Progenitor cell of endocrine pancreas (in vitro differentiated cells): ENCODE results near the gene CRYL1. TPM values are rescaled to one million over a fixed set of nuclear protein-coding genes. Genes with fewer than 3 reads are reported as not detected.

Experiments used
- DNase-seq: peaks from one replicate; pipeline ENCODE4 v3.0.0; 2021; ENCODE audit warnings: low spot score; ENCODE audit not compliant: unreplicated experiment
- H3K27ac Mint-ChIP-seq: 2 replicates; pipeline ENCODE4 v1.8.0; 2021; ENCODE audit warnings: mild to moderate bottlenecking, moderate library complexity, mixed read lengths
- H3K27me3 Mint-ChIP-seq: 2 replicates; pipeline ENCODE4 v1.8.0; 2021; ENCODE audit warnings: mixed read lengths
- H3K36me3 Mint-ChIP-seq: 2 replicates; pipeline ENCODE4 v1.8.0; 2022; ENCODE audit warnings: mixed read lengths; ENCODE audit not compliant: insufficient read depth
- H3K4me1 Mint-ChIP-seq: 2 replicates; pipeline ENCODE4 v1.8.0; 2021; ENCODE audit warnings: low read depth, mixed read lengths
- H3K4me3 Mint-ChIP-seq: 2 replicates; pipeline ENCODE4 v1.8.0; 2021; ENCODE audit warnings: low read depth, mild to moderate bottlenecking, moderate library complexity, mixed read lengths
- H3K9me3 Mint-ChIP-seq: 2 replicates; pipeline ENCODE4 v1.8.0; 2021; ENCODE audit warnings: low read depth, mixed read lengths
- CTCF ChIP-seq: fragments of 200-600 bp; sonication (generic); IDR thresholded peaks from one replicate; pipeline ENCODE4 v1.5.0; 2021; ENCODE audit warnings: antibody characterized with exemption, mild to moderate bottlenecking; ENCODE audit not compliant: unreplicated experiment
- total RNA-seq: library from RNA; stranded (reverse); gene quantifications from 2 replicates; pipeline ENCODE4 v1.2.1, GENCODE V29; 2021

CRYL1 gene
- total RNA-seq, 1 donor from 2014 or later: 11.7 TPM

DNA sequence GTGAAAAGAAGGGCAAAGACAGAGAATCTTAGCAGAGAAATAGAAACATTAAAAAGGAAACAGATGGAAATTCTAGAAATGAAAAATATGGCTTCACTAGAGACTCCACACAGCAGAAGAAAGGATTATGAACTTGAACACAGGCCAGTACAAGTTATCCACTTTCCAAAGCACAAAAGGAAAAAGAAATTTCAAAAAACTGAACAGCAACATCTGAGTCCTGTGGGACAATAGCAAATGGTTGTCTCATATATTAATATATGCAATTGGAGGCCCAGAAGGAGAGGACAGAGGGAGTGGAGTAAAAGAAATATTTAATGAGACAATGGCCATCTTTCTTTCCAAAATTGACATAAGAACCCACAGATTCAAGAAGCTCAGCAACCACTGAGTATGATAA lies 151.8 kb downstream of the CRYL1 start:
- H3K4me3 Mint-ChIP-seq: no peak overlapping the region
- H3K36me3 Mint-ChIP-seq: no peaks in the 10 kb centered on the region
- H3K27me3 Mint-ChIP-seq: peaks cover 2% of the 10 kb centered on the region
- no peaks in the 10 kb centered on the region for H3K9me3 Mint-ChIP-seq
- H3K4me1 Mint-ChIP-seq: no peaks in the 10 kb centered on the region
- no peak for TF ChIP-seq CTCF
- no peak for DNase-seq
- H3K27ac Mint-ChIP-seq: no peak overlapping the region

DNA sequence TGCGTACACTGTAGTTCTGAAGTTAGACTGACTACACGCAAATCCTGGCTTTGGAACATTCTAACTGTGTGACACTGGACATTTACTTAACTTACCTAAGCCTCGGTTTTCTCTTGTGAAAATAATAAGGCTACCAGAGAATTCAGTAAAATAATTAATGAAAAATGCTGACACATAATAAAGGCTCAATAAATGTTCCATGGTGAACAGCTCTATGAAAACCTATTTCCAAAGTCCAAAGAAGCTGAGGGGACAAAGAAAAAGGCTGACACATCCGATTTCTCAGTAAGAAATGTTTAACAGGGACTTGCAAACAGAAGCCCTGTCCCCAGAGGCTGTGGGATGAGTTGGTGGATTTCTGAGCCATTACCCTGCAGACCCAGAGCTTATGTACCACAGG lies 153.8 kb downstream of the CRYL1 start:
- Mint-ChIP-seq H3K4me3 (no peak overlapping the region), H3K9me3 (no peaks in the 10 kb centered on the region), H3K27me3 (peaks cover 5% of the 10 kb centered on the region), H3K36me3 (no peaks in the 10 kb centered on the region), H3K4me1 (no peaks in the 10 kb centered on the region), H3K27ac (no peak overlapping the region)
- TF ChIP-seq CTCF: no peak
- DNase-seq: no peak

DNA sequence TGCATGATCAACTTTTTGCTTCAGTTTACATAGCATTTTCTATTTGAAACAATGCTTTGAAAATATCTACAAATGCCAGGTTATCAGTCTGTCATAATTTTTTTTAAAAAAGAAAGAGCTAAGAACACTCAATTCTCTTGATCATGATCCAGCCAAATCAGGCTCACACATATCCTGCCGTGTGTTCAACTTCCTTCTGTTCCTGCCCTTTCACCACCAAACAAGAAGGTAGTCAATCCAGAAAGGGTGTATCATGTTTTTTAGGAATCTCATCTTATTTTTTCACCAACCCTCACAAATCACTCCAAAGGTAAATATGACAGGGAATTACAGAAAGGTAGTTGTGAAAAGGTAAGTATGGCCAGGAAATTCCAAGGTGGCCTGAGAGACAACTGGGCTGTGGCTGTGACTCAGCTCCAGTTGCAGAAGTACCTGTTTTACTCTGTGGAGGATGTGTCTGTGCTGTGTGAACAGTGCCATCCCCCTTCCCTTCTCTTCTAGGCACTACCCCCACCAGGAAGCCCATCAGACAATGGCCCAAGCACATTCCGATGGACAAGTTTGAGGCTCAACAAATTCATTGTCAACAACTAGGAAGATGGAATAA lies 154.7 kb downstream of the CRYL1 start:
- Mint-ChIP-seq H3K4me1 (no peaks in the 10 kb centered on the region), H3K27me3 (peaks cover 5% of the 10 kb centered on the region), H3K4me3 (no peak overlapping the region), H3K36me3 (no peaks in the 10 kb centered on the region), H3K9me3 (no peaks in the 10 kb centered on the region), H3K27ac (no peak overlapping the region)
- TF ChIP-seq CTCF: no peak
- DNase-seq: no peak

DNA sequence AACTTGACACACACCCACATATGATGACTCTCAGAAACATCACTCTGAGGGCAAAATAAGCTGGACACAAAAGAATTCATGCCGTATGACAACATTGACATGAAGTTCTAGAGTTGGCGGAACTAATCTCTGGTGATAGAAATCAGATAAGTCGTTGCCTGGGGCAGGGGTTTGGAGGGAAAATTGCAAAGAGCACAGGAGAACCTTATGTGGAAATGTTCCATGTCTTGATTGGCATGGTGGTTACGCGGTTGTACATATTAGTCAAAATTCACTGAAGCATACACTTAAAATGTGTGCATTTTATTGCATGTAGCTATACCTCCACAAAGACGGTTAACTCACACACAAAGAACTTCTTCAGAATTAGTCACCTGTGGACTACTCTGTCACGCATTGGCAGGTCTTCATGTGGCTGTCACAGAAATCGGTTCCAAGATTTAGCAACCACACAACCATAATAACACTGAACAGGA lies 155.7 kb downstream of the CRYL1 start:
- no peak for DNase-seq
- no peak overlapping the region for H3K27ac Mint-ChIP-seq
- H3K36me3 Mint-ChIP-seq: no peaks in the 10 kb centered on the region
- peaks cover 5% of the 10 kb centered on the region for H3K27me3 Mint-ChIP-seq
- no peak for TF ChIP-seq CTCF
- no peaks in the 10 kb centered on the region for H3K4me1 Mint-ChIP-seq
- H3K4me3 Mint-ChIP-seq: no peak overlapping the region
- no peaks in the 10 kb centered on the region for H3K9me3 Mint-ChIP-seq

GRCh38 chr13:20366056-20366455 lies 159.6 kb downstream of the CRYL1 start:
- no peaks in the 10 kb centered on the region for H3K36me3 Mint-ChIP-seq

More at GRCh38 chr13:20366056-20366455, 159.6 kb downstream of the CRYL1 start:
- no peaks in the 10 kb centered on the region for H3K9me3 Mint-ChIP-seq
- H3K27me3 Mint-ChIP-seq: peaks cover 8% of the 10 kb centered on the region
- TF ChIP-seq CTCF: no peak
- H3K27ac Mint-ChIP-seq: no peak overlapping the region
- no peak for DNase-seq
- peaks cover 6% of the 10 kb centered on the region for H3K4me1 Mint-ChIP-seq
- no peak overlapping the region for H3K4me3 Mint-ChIP-seq
